Eye (tissue), 1 donor: Measurements from ENCODE around the gene CA11.
A peak's percentile ranks its signal among the peaks of the same experiment; 100 is the strongest.

Experiments
- DNase-seq: peaks from one replicate; pipeline ENCODE4 v3.0.0-alpha.2; 2015

The CA11 gene

GRCh38 chr19:48611872-48612271, 34.1 kb downstream of the CA11 start:
- no peak for DNase-seq

GRCh38 chr19:48609571-48610108, 36.3 kb downstream of the CA11 start:
- DNase-seq: no peak

DNA sequence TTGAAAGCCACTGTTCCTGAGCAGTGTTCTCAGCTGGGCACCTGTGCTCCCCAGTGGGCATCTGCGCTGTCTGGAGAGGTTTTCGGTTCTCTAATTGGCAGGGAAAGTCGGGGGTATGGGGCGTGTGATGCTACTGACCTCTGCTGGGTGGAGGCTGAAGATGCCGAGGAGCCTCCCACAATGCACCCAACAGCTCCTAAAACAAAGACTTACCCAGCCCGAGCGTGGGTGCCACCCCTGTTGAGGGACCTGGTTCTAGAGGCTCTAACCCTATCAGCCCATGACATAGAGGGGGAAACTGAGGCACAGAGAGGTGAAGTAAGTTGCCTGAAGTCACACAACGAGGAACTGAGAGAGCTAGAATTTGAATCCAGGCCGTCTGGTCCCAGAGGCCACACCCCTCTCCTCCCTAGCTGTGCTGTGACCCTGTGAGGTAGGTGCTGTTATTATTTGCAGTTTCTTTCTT, 37.2 kb downstream of the CA11 start:
- DNase-seq: peak; percentile 67

- DNase-seq: no peak
Measured at GRCh38 chr19:48607359-48607755, 38.6 kb downstream of the CA11 start.

DNA sequence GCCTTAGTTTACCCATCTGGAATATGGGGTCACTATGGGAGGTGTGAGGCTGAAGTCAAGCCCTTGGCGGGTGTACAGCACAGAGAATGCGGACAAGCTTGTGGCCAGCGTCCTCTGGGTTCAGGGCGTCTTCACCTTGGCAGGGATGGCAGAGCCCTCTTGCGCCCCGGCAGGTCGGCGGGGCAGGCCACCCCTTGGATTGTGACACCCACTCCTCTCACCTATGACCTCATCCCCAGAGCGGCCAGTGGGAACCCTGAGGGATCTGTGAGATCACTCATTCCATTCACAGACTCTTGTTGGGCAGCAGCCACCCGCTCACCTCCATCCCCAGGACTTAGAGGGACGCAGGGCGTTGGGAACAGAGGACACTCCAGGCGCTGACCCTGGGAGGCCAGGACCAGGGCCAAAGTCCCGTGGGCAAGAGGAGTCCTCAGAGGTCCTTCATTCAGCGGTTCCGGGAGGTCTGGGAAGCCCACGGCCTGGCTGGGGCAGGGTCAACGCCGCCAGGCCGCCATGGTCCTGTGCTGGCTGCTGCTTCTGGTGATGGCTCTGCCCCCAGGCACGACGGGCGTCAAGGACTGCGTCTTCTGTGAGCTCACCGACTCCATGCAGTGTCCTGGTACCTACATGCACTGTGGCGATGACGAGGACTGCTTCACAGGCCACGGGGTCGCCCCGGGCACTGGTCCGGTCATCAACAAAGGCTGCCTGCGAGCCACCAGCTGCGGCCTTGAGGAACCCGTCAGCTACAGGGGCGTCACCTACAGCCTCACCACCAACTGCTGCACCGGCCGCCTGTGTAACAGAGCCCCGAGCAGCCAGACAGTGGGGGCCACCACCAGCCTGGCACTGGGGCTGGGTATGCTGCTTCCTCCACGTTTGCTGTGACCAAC, 39.3 kb downstream of the CA11 start, which contains the start of gene SPACA4:
SPACA4 (plus strand) TSS at position 280 of the 896 bp plus-strand sequence; CDS start at position 517, 237 bp downstream.
- no peak for DNase-seq

GRCh38 chr19:48603850-48604249, 42.1 kb downstream of the CA11 start:
- no peak for DNase-seq

GRCh38 chr19:48603449-48603848, 42.5 kb downstream of the CA11 start:
- no peak for DNase-seq

DNA sequence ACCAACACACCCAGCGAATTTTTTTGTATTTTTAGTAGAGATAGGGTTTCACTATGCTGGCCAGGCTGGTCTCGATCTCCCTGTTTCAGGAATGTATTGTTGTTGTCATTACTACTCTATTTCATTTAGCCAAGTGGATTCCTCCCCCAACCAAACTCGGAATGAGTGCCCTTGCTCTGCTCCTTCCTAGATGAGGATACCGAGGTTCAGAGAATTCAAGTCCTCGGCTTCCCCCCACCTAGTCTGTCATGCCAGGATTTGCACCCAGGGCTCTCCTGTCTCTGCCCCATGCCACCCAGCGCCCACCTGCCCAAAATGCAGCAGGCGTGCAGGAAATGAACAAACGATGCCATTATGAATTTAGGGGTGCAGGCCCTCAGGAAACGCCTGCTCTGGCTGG, 43.0 kb downstream of the CA11 start:
- DNase-seq: no peak

GRCh38 chr19:48600679-48601417, 45.1 kb downstream of the CA11 start:
- DNase-seq: no peak

GRCh38 chr19:48598996-48599700, 46.8 kb downstream of the CA11 start:
- no peak for DNase-seq

GRCh38 chr19:48596679-48597465, 49.1 kb downstream of the CA11 start:
- no peak for DNase-seq

DNA sequence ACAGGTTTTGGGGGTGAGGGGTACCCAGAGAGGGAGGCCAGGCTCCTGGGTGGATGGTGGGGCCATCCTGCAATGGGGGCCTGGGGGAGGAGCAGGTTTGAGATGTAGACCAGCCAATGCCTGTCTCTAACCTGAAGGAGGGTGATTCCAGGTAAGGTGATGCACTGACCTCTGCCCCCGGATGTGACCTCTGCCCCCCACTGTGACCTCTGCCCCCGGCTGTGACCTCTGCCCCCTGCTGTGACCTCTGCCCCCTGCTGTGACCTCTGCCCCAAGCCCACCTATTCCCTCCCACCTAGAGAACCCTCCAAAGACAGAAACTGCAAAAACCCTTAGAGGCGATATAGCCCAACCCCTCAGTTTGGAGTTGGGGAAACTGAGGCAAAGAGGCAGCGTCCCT, 49.8 kb downstream of the CA11 start:
- no peak for DNase-seq

GRCh38 chr19:48595833-48596232, 50.2 kb downstream of the CA11 start:
- DNase-seq: no peak

- DNase-seq: no peak
Measured at GRCh38 chr19:48595171-48595570, 50.8 kb downstream of the CA11 start.

- no peak for DNase-seq
Measured at GRCh38 chr19:48591021-48591420, 55.0 kb downstream of the CA11 start.

DNA sequence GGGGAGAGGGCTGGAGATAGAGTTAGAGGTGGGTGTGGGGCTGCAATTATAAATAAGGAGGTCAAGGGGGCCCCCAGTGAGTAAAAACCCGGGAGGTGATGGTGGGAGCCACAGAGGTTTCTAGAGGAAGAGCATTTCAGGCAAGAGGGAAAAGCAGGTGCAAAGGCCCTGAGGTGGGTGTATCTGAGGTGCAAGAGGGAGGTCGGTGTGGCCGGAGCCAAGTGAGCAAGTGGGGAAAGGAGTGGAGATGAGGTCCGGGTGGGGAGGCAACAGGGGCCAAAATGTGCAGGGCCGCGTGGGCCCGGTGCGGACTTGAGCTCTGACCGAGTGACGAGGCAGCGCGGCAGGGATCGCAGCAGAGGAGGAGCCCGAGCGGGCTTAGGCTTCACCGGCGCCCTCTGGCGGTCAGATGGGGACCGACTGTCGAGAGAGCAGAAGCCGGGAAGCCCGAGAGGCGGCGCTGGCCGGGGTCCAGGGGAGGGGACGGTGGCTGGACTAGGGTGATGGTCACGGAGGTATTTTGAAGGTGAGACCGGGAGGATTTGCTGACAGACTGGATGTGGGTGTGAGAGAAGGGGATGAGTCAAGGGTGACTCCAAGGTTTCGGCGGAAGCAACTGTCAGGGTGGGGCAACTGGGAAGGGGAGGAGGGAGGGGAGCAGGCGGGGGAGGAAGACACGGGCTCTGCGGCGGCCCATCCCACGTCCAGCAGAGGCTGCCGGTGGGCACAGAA, 57.2 kb downstream of the CA11 start:
- DNase-seq: peak; percentile 95
